Measurements from ENCODE around the gene SLX4IP.

Gene SLX4IP

DNA sequence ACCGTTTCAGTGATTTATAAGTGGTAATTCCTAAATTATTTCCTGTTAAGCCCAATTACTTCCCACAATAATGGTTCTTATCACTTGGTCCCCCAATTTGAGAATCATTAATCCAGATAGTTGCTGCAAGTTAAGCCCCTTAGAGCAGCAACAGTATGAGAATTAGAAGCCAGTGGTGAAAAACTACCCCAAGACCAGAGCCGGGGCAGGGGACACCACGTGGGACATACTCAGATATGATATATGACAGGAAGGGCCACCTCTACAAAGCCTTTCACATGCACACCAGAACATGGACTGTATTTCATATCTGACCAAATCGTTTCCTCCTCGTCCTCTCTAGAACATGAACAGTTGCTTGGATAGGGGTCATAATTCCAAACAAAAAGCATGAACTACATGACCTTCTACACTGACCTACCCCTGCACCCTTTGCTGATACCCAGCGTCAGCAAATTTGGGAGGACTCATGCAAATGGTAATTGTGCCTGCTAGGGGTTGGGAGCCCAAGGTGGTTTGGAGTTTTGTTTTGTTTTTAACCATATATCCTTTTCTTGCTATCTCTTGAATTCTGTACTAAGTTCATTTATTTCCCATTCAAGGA lies 234.8 kb downstream of the SLX4IP start:
- H3K4me3 ChIP-seq (replicated peaks in 1 of 2; ENCODE audit: low read depth in 2 of 2, low read length in 2 of 2), result peak overlapping the region in 1 of 2 donors; percentile 81
- no peak for DNase-seq (ENCODE audit: low read depth in 2 of 2)
- TF ChIP-seq, protein P1, sequence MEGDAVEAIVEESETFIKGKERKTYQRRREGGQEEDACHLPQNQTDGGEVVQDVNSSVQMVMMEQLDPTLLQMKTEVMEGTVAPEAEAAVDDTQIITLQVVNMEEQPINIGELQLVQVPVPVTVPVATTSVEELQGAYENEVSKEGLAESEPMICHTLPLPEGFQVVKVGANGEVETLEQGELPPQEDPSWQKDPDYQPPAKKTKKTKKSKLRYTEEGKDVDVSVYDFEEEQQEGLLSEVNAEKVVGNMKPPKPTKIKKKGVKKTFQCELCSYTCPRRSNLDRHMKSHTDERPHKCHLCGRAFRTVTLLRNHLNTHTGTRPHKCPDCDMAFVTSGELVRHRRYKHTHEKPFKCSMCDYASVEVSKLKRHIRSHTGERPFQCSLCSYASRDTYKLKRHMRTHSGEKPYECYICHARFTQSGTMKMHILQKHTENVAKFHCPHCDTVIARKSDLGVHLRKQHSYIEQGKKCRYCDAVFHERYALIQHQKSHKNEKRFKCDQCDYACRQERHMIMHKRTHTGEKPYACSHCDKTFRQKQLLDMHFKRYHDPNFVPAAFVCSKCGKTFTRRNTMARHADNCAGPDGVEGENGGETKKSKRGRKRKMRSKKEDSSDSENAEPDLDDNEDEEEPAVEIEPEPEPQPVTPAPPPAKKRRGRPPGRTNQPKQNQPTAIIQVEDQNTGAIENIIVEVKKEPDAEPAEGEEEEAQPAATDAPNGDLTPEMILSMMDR (IDR thresholded peaks at IDR 0.05; ENCODE audit: low read depth, low read length), result no peak

DNA sequence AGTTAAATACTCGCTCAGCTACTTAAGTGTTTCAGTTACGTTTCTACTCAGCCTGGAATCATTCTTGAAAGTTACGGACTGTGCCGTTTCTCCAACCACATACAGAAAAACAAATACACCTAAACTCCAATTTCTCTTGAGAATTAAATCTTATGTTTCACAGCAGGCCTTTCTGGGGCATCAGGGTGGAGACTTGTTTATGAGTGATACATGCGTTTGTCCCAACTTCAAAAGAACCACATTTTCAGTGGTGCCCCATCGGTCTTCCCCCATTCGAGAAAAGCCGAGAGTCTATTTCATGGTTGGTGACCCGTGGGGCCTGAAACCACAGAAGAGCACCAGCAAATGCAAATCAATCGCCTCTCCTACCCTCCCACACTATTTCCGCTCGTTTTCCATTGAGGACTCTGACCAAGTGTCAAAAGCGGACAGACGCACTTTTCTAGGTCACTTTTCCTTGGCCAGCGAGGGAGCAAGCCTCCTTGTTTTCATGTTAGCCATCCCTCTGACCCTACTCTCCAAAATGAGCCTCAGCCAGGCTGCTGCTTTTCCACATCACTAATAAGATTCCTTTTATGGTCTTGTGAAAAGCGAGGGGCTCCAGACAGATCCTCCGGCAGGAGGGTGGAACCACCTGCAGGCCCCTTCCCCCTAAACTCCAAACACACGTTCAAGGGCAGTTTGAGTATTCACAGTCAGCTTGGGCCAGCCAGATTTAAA lies 235.6 kb downstream of the SLX4IP start:
- TF ChIP-seq, protein P1 (IDR thresholded peaks at IDR 0.05; ENCODE audit: low read depth, low read length), result no peak
- H3K4me3 ChIP-seq (replicated peaks in 1 of 2; ENCODE audit: low read depth in 2 of 2, low read length in 2 of 2), result peak overlapping the region; percentile 81 to 88
- DNase-seq (ENCODE audit: low read depth in 2 of 2), result peak; percentile 30 to 55

DNA sequence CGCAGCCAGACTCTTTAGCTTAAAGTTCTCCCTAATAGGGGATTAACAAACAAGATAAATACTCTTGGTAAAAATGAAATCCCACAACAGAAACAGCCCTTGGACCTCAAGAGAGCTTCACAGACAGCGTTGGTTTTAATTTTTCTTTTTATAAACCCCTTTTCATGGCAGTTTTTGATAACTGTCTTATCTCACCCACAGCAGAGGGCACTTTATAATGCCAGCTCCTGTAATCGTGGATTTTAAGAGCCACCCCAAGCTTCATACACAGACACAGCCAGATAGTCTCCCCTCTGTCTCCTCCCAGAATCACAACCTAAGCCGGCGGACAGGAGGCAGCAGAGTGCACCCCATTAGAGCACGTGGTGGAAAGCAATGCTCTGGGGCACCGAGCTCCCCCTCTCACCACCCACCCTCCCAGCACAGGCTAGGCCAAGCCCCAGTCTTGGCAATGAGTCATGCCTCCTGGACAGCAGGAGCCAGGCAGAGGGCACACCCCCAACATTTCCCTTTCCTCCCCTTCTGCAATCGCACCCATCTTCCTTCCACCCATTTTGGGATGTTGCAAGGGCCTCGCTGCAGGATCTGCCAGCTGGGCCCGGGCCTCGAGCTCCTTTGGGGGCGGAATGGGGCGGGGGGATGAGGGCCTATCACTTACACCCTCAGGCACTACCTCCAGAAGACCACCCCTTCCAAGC lies 236.3 kb downstream of the SLX4IP start:
- H3K4me3 ChIP-seq (replicated peaks in 1 of 2; ENCODE audit: low read depth in 2 of 2, low read length in 2 of 2), result peak overlapping the region; percentile 81 to 88
- TF ChIP-seq, protein P1 (IDR thresholded peaks at IDR 0.05; ENCODE audit: low read depth, low read length), result peak; percentile 69
- peak; percentile 96 to 98 for DNase-seq (ENCODE audit: low read depth in 2 of 2)

DNA sequence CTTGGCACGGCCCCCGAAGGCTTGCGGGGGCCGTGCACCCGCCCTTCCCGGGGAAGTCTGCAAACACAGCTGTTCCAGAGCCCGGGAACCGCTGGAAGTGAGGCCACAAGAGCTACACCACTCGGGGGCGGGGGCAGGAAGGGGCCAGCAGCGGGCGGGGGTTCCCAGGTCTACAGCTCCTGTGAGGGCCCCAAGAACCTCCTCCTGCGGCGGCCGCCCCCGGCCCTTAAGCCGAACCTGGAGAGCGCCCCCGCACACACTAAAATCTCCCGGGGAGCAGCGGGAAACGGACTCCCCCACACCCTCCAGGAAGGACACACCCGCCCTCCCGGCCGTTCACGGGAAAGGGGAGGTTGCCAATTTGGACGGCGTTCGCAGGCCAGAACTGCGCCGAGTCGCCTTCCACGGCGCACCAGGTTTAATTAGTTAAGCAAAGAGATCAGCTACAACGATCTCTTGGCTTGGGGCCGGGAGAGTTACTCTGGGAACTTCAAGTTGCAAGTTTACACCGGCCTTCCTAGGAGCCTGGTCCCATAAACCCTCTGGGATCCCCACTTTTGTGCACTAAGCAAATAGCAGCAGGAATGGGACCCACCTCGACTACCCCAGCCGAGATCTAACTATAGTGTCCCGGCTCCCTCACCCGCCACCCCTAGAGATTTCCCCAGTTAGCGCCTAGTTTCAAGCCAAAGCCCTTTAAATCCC lies 237.0 kb downstream of the SLX4IP start:
- peak overlapping the region; percentile 81 to 88 for H3K4me3 ChIP-seq (replicated peaks in 1 of 2; ENCODE audit: low read depth in 2 of 2, low read length in 2 of 2)
- DNase-seq (ENCODE audit: low read depth in 2 of 2), result peak in 1 of 2 donors; percentile 68
- TF ChIP-seq, protein P1 (IDR thresholded peaks at IDR 0.05; ENCODE audit: low read depth, low read length), result no peak

DNA sequence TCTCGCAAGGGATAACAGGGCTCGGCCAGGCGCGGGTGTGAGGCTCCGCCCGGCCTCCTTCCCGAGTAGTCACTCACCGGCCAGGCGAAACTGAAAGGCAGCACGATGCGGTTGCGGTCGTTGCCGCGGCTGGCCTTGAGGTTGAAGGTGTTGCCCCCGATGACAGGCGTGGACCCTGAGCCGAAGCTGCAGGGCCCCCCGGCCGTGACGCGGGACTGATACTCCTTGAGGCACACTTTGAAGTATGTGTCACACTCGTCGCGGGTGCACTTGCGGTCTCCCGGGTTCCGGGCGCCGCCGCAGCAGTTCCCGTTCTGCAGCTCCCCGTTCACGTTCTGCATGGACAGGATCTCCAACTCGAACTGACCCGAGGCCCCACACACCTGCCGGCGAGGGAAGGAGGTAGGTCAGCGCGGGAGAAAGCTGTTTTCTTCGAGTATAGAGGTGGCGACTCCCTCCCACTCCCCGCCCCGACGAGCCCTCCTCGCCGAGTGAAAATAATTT lies 237.6 kb downstream of the SLX4IP start:
- peak overlapping the region; percentile 81 to 88 for H3K4me3 ChIP-seq (replicated peaks in 1 of 2; ENCODE audit: low read depth in 2 of 2, low read length in 2 of 2)
- peak; percentile 52 to 67 for DNase-seq (ENCODE audit: low read depth in 2 of 2)
- TF ChIP-seq, protein P1 (IDR thresholded peaks at IDR 0.05; ENCODE audit: low read depth, low read length), result no peak

DNA sequence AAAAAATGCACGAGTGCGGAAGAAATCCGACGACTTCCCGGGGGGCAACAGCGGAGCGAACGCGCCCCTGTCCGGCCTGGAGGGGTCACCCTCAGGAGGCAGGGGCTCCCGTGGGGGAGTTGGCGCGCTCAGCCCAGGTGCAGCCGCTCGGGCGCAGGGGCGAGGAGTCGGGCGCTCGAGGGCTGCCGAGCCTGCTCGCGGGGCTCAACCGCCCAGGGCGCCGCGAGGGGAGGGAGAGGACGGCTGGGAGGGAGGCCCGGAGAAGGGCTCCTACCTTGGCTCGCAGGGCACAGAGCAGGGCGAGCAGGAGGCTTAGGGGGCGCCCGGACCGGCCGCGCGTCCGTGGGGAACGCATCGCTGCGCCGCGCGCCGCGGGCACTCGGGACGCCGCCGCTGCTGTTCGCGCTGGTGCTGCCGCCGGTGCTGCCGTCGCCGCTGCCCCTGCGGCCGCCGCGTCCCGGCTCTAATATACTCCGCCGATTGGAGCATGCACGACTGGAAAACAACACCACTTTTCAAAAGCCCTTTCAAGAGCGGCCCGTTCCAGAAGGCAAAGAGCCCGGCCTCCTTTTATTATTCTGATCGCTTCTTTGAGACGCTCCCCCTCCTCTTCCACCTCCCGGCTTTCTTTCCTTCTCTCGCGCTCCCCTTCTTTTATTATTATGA lies 238.2 kb downstream of the SLX4IP start:
- peak overlapping the region; percentile 81 to 88 for H3K4me3 ChIP-seq (replicated peaks in 1 of 2; ENCODE audit: low read depth in 2 of 2, low read length in 2 of 2)
- DNase-seq (ENCODE audit: low read depth in 2 of 2), result no peak

More for the DNA sequence above, 238.2 kb downstream of the SLX4IP start:
- TF ChIP-seq, protein P1 (IDR thresholded peaks at IDR 0.05; ENCODE audit: low read depth, low read length), result no peak

Data from cardiac fibroblast (primary cell).